GM20431 (cell line): ENCODE measurements around the gene OSCP1.

ENCODE experiments used
- in situ Hi-C: fragments of 300-500 bp; cut with MseI, MboI; formaldehyde crosslinking; loops from one replicate; pipeline ENCODE4 v1.15.0; 2020; ENCODE audit warnings: low sequenced_read_pairs; ENCODE audit not compliant: unreplicated experiment

OSCP1 gene

GRCh38 chr1:36475910-36476604 is 25.8 kb upstream of the OSCP1 start:
- in situ Hi-C loops: no loop called here

GRCh38 chr1:36475341-36475740 is 25.1 kb upstream of the OSCP1 start:
- in situ Hi-C loops: no loop called here

GRCh38 chr1:36472656-36473055 is 22.4 kb upstream of the OSCP1 start:
- in situ Hi-C loops: no loop called here

DNA sequence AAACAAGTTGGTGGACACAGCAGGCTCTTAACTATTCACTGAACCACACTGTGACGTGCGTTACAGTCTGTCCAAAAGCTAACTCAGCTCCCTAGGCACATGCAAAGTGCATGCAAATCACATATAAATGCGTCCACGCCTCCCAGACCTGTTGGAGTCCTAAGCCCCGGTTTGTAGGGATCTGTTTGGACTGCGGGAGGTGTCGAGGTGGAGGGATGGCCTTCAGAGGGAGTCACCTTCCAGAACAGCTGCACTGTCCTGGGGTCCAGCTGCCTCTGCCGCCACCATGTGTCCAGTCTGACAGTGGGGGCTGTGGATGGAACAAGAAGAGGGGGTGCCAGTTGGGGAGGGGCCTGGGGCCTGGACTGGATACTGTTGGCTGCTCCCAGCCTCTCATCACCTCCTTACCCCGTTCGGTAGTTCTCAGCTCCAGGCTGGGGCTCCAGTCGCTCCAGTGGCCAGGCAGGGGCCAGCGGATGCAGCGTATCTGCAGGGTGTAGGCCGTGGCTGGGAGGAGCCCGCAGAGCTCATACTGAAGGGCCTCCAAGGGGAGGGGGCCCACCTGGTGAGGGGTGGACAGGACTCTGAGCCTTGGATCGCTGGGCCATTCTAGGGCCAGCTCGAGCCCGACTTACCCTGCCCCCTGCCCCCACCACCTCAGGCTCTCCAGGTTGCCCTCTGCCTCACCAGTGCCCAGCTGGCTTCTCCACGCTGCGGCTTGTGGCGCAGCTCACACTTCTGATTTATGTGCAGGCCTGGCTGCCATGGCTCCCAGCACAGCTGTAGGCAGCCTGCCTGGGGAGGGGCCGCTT is 21.8 kb upstream of the OSCP1 start:
- in situ Hi-C loops: no loop called here

GRCh38 chr1:36469163-36469562 is 18.9 kb upstream of the OSCP1 start:
- in situ Hi-C loops: no loop called here

DNA sequence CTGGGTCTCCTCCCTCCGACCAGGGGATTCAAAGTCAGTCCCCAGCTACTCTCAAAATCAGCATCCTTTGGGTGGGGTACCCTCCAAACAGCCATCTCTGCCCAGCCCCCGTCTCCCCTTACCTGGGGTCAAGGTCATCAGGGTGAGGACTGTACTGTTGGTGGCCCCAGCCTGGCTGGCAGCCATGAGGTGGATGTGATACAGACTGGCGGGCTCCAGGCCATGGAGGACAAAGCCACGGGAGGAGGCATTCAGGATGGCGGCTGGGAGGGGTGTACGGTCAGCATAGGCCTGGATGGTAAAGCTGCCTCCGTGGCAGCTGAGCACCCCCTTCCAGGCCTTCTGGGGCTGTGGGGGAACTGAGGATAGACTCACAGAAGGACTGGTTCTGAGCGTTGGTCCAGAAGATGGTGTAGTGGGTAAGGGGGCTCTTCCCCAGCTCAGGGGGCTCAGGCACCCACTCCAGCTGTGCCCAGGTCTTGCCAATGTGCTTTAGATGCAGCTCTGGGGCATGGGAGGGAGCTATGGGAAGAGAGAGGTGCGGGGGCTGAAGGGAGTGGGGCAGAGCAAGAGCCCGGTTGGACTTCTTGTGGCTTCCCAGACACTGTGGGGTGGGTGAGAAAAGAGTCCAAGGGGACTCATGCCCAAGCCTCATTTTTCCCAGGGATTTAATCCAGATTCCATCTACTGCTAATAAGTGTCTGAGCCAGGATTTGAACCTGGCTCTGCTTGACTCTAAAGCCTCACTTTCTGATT is 17.6 kb upstream of the OSCP1 start:
- in situ Hi-C loops: no loop called here

DNA sequence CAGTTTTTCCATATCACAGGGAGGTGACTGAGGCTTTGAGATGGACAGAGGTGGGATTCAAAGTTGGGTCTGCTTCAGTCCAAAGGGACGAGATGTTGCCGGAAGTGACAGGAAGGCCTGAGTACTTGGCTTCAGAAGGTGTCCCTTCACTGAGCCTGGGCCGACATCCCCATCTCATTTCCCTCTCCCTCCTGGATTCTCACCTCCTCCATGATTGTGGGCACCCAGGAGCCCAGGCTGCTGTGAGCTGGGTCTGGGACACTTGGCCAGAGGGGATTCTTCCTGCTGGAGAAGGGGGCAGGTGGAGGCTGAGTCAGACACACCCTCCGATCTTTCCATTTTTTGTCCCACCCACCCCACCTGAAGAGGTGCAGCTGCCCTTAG is 16.8 kb upstream of the OSCP1 start:
- in situ Hi-C loops: no loop called here

DNA sequence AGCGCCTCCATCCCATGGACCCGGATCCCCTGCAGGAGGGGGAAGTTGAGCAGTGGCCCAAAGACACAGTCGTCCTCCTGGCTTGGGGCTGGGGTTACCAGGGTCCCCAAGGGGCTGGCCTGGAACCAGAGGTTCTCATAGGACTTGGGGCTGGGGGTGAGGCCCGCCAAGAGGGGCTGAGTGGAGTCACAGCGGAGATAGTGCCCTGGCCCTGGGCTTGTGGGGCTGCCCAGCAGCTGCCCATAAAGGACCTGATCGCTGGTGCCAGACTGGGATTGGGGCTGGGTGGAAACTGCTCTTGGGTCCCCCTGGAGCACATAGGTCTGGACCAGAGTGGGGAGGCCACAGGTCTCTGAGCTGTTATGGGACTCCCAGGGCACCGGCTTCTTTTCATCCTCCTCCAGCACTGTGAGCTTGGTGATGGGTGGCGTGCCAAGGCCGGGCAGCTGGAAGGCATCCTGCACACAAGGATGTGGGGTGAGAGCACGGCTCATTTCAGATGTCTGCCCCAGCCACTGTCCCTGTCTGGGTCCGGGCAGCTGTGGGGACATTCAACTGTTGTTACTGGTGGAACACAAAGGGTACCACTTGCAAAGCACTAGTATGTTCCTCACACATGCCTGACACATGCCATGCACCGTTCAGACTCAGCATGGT is 16.2 kb upstream of the OSCP1 start:
- in situ Hi-C loops: no loop called here

GRCh38 chr1:36465731-36466369 is 15.6 kb upstream of the OSCP1 start:
- in situ Hi-C loops: no loop called here

DNA sequence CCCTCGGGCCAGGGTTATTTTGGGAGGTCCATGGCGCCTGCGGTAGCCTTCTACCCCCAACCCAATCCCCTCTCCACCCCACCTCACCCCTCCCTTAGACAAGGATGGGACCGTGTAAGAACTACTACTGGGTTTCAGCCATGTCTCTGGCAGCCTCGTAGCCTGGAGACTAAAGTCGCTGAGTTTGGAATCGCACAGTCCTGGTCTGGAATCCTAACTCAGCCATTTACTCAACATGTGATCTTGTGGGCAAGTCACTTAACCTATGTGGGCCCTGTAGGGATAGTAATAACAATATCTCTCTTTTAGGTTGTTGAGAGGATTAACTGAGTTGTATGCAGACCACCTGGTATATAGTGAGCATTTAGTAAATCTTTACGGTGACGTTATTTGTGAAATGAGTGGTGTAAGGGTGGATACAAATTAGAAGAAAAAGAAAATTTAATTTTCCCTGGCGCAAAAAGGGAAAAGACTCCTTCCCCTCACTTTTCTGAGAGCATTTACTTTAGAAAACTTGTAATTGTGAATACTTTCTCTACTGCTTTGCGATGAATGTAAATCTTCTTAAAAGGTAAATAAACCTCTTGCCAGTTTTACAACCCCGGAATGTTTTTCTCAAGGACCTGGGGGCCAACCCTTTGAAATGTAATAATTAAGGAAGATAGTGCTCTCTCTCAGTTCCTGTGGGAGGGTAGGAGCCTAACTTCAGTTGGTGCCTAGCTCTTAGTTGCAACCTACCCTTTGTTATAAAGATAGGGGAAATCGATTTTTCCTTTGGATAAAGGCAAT is 14.5 kb upstream of the OSCP1 start:
- in situ Hi-C loops: no loop called here

GRCh38 chr1:36463803-36464604 is 13.8 kb upstream of the OSCP1 start, which contains the start of gene MRPS15:
Gene MRPS15 (minus strand): TSS chr1:36464384. CDS start chr1:36464275, 109 bp downstream.
- in situ Hi-C loops: no loop called here

GRCh38 chr1:36463463-36463802 is 13.2 kb upstream of the OSCP1 start:
- in situ Hi-C loops: no loop called here

GRCh38 chr1:36458910-36459309 is 8.7 kb upstream of the OSCP1 start:
- in situ Hi-C loops: no loop called here

DNA sequence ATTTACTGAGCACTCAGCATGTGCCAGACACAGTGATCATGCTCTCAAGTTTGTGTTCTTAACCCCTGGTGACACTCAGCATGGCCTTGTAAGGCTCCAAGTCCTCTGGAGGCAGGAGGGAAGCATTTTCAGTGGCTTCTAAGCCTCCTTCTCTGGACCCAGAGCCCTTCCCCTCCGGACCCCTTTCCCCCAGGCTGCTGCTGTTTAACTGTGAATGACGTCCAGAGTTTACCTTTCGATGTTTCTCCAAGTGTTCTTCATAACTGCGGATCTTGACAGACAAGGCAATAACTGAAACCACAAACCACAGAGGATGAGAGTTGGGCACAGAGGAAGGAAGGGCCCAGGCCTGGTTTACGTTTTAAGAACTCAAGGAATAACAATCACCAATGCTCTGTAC is 7.4 kb upstream of the OSCP1 start:
- in situ Hi-C loops: no loop called here

DNA sequence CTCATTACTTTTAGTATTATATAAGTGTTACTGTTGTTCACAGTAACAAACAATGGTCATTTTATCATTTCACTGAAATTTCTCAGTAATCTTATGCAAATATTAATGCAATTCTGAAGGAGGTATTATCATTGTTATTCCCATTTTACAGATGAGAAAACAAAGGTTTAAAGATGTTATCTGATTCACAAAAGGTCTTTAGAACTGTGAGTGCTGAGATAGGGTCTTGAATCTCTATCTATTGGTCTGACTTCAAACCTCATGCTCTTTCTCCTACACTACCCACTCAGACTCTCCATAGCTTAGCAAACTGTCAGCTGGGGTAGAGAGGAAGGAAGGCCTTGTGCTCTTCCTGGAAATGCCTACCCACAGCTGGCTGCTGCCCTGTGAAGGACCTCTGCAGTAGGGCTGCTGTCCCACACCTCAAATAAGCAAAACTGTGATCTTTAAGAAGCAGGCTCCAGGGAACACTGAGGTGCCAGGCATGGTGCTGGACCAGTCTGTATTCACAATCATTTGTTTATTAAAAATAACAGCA is 6.2 kb upstream of the OSCP1 start:
- in situ Hi-C loops: no loop called here

- in situ Hi-C loops: no loop called here
These were observed 5.1 kb upstream of the OSCP1 start for GRCh38 chr1:36455386-36455785.

DNA sequence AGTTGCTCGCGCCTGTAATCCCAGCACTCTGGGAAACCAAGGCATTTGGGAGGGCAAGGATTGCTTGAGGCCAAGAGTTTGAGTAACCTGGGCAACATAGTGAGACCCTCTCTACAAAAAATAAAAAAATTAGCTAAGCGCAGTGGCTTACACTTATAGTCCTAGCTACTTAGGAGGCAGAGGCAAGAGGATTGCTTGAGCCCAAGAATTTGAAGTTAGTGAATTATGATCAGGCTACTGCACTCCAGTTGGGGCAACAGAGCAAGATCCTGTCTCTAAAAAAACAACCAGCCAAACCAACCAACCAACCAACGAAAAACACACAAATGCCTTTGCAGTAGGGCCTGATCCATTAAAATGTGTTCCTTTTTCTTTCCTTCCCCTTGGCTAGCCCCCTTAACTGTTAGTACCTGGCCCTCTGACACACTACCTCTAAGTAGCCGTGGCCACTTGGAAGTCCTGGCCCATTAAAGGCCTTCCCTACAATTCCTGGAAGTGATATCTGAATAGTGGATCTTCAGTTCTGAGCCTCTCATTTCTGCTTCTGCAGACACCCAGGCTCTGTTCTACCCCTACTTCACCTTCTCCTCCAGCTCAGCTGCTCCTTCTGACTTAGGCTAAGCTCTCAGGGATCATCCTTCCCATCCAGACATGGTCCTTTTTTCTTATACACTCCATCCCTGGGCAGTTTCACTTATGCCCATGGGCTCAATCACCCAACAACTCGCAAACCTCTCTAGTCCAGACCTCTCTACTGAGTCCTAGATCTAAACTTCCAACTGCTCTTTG is 3.5 kb upstream of the OSCP1 start:
- in situ Hi-C loops: no loop called here
